NOMO-1 treated with dmso at 0.1 percent for 144 hours (cell line): ENCODE data around the gene COL12A1.

Experiments
- DNase-seq: peaks from one replicate; lab custom pipeline; 2025; ENCODE audit not compliant: unreplicated experiment; lab: John Stamatoyannopoulos, UW

COL12A1 gene

DNA sequence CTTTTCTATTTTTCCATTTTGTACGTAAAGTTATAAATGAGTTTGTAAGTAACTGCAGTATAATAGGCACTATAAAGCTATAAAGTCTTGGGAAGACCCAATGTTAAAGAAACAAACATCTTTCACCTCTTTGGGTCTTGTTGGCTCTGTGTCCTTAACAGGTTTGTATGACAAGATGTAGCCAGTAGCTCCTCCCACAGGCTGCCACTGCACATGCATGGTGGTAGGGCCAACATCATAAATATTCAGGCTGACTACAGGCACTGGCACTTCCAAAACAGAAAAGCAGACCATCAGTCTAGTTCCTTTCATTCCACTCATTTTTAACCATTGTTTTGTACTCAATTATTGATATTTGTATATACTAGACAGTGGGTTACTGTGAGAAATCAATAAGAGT is 59.9 kb downstream of the COL12A1 start:
- DNase-seq: no peak

DNA sequence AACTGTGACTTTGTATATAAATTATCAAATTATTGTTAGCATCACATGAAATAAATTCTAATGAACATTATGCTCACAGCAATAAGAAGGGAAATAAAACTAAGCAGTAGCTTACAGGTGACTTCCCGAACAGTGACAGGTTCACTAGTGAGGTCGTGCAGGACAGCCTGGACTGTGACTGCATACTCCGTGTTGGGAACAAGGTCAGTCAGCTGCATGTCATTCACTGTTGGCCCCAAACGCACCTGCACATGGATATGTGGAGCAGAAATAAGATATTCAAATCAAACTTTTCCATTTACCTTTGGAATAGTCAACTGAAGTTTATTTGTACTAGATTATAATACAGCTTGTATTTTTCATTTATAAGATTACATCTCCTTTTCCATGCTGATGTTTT is 60.6 kb downstream of the COL12A1 start:
- no peak for DNase-seq

DNA sequence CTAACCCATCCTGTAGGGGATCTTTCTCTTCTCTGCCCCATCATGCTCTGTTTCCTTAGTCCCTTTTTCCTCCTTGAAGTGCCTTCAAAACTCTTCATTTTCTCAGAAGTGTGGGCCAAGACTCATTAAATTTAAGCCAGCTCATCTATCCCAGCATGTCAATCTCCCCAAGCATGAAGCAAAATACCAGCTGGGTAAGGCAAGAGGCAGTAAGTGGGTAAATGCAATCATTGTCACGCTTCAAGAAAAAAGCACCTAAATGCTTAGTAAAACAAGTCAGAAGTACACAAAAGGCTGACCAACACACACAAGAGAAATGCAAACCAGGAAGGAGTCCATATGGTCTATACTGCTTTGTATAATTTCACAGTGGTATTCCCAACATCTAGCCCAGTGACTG is 61.5 kb downstream of the COL12A1 start:
- no peak for DNase-seq

DNA sequence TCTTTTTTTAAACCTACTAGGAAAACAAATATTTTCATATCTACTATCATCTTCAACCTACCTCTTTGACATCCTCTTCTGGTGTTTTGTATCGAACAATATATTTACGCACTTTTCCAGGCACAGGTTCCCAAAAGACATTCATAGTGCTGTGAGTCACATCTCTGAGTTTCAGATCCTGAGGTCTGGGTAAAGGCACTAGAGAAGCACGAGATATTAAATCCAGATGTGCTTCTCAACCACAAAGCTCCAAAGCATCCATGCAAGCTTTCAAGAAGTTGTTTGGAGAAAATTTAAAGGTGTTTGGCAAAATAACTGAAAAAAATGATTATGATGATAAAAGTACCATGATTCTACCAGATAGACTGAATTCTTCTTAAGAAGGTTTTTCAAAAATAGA is 62.7 kb downstream of the COL12A1 start:
- DNase-seq: no peak

DNA sequence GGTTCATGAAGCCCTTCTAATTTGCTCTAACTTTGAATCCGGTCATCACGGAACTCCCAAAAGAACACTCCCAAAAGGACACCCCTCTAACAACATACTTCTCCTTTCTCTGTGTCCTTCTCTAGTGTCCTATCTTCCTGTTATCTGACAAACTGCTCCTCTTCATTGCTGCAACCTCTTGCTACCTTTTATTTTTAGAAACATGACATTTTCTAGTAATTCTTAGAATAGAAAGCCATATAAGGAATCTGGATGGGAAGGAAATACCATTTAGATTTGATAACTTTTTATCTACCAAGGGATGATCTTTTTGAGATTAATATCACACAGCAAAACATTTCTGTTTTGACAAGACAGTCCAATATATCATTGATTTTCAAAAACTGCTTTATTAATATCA is 63.1 kb downstream of the COL12A1 start:
- no peak for DNase-seq

DNA sequence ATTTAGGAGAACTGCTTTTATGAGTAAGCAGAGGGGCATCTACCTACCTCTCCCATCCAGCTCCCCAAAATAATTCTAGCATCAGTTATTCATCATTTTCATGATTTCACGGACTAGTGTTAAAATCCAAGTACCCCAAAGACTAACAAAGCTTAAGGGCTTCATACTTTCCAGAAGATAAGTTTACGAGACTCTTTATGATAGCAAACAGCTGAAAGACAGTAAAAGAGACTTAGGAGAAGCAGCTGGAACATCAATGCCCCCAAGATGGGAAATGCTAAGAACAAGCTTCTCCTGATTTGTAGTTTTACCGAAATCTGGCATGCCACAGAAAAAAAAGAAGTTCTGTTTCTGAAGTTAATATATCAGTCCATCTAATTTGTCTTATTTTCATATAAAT is 70.0 kb downstream of the COL12A1 start:
- DNase-seq: no peak

DNA sequence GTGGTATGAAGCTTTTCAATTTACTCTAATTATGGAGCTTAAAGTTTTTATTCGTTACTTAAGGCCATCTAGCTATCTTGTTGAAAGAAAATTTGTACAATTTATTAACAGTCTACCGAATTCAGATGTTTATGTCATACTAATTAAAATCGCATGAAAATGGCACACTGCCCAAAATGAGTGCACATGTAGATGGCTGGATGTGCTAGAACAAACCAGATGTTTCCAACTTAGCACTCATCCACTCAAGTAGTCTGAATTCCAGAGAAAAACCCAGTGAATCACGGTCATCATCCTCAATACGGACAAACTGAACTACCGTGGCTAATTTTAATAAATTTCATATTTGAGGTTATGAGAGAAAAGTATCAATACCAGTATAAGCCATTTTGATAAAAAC is 70.4 kb downstream of the COL12A1 start:
- no peak for DNase-seq

DNA sequence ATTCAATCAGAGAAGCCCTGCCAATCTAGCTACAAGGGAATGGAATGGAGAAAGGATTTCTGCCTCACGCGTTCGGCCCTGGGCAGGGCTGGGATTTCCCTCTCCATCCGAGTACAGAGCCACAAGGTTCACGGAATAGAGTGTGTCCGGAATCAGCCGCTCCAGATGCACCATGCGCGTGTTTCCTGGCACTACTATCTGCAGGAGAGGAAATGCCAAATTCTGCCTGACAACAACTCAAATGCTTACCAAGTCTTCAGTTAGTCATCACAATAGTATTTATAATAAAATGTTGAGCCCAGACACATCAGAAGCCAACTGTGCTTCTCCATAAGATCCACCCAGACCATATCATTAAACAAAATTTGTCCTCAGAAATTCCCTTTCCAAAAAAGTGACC is 75.1 kb downstream of the COL12A1 start:
- DNase-seq: no peak

DNA sequence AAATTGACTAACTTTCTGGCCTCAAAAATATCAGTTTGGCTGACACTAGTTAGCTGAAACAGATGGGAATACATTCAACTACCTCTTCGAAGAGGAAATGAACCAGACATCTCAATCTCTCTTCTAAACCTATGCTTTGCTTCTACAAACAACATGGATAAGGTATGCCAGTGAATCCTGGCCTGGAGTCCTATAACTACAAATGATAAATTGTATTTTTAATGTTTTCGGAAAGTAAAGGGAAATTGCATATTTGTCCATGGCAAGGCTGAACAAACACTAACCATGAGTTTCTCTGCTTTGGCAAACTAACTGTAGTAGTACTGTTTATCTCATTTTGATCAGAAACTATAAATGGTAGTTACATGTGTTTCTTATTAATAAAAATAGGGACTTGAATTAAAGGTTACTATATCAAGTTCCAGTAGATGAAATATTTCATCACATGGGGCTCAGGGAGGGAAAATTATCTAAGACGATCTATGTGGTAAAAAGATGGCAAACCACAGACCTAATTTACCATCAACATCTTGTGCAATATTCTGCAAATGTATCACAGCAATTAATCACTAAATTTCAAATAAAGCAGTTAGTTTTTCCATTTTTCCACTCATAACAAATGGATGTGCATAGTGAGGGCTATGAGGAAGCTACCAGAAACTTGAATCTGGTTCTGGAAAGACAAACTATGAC is 76.8 kb downstream of the COL12A1 start:
- no peak for DNase-seq

DNA sequence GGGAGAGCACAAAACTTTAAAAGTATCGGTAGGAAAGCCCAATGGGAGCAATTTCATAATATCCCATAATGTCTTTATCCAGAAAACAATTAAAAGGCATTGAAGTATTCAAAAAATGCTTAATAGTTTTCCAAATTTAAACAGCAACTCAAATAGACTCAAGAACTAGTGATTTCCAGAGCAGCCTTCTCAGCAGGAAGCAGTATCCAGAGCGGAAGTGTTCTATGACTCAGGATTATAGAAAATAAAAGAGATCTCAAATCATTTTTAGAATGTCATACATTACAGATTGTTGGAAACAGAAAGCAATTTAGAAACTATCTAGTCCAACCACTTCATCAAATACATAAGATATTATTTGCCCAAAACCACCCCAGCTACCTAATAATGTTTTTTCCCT is 79.3 kb downstream of the COL12A1 start:
- no peak for DNase-seq

DNA sequence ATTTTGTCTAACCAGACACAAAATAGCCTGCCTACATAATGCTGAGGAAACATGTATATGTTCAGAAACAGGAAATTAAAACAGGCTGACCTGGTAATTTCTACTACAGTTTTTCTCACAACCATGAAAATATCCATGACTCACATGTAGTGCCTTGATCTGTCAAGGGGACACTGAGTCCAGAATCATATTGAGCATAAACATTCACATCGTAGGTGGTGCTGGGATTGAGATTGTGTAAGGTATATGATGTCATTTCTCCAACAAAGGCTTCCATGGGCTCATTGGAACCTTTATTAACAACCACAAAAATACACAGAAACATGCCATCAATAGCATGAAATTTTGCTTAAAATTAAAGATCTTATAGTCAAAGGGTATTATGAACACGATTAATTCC is 80.9 kb downstream of the COL12A1 start:
- DNase-seq: no peak

DNA sequence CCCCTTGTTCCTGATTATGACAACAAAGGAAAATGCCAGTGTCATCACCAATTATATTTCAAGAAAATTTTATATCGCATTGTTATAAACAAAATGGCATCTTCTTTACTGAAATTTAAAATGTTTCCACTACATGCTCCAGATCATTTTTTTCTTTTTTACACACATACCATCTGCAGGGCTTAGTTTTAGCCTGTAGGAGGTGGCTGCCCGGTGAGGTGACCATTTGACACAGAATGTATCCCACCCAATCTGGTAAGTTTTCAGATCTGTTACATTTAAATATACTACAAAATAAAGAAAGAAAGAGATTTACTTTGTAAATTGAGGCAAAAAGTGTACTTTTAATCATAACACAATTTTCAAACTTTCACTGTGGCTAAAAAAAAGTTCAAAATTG is 81.8 kb downstream of the COL12A1 start:
- DNase-seq: no peak

DNA sequence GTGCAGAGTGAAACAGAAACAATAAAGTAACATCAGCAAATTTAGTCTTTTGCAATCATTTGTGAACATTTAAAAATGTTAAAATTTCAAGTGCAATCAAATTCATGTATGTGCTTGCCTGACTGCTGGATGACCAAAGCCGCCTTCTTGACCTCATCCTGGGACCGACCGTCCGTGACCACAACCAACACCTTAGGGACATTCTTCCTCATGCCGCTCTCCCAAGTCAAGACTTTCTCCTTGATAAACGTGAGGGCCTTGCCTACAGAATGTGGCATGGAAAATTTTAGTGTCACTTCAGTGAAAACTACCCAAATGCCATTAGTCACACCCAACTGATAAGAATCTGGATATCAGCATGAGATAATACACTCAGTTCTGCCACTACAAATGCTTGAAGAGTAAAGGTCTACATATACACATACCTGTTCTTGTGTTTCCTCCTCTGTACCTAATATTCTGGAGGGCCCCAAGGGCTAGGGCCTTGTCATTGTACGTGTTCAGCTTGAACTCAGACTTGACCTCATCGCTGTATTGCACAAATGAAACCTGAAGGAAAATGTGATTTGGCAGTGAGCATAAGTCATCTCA is 86.8 kb downstream of the COL12A1 start:
- DNase-seq: no peak

DNA sequence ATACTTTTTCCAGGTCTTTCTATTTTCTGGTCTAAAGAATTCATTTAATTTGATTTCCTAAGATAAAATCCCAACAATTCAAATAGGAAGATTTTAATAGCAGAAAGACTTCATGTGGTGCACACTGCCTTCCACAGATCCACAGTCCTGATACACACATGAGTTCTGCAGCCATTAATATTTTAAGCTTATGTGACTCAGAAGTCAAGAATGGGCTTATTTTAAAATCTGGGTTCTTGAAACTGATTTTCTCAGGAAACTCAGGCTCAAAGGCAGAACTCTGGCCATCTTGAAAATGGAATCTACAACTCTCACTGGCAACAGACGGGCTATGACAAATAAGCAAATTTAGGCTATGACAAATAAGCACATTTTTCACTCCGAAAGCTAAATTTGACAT is 88.2 kb downstream of the COL12A1 start:
- DNase-seq: no peak

DNA sequence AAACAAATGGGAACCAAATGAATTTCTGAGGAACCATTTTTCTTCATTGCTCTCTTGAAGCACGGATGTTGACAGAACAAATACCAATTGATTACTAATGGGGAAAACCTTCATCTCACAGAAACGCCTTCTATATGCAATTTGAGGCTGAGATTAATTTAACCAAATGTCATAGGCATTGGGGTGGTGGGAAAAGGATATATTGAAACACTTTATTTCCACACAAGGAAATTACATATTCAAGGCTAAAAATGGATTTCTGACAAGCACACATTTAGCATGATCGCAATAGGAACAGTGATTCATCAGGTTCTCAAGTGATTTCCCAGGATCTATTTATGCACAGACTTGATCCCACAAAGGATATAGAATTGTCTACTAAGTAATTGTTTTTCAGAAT is 88.9 kb downstream of the COL12A1 start:
- DNase-seq: no peak

DNA sequence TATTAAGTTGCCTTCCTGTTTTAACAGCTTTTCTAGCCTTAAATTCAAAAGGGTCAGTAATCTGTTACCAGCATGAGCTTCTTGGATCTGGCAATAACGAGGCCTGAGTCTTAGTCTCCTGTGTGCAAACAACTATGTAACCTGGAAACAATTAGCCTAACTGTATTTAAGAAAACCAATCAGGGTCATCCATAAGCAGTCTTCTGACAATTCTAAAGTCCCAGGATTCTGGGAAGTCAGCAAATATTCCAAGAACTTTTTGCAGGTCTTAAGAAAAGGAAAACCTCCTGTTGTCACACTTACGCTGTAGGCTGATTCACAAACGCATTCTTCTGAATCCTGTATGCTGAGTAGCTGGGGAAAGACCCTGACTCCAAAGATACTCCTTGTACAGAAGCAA is 90.4 kb downstream of the COL12A1 start:
- no peak for DNase-seq

DNA sequence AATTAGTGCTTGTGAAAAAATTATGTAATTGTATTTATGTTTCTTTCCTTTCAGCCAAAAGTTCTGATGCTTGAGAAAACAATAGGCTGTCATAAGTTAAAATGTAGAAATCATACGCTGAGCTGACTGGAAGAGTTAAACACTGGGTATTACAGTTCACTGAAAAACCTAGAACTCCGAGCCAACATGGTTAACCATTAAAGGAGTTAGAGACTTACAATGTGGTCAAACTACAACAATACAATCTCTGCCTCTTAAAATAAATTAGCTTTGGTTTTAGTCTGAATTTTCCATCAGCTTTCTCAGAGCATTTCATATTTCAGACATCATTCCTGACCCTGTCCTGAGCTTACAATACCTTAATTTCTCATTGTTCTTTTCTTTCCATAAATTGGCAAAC is 91.0 kb downstream of the COL12A1 start:
- no peak for DNase-seq

DNA sequence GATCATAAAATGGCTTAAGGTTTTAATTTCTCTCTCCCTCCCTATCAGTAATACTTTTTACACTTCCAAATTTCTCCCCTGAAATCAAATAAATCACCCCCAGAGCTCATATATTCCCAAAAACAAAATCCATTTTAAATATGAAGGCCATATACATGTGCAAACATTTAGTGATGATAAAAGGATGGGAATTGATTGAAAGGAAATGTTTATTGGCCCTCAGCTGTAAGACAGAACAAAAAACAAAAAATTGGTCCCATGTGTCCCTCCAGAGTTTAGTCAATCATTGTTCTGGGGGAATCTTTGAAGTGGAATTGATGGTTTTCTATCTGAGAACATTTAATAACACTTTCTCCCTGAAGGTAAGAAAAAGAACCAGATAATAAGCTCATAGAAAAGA is 91.7 kb downstream of the COL12A1 start:
- no peak for DNase-seq

DNA sequence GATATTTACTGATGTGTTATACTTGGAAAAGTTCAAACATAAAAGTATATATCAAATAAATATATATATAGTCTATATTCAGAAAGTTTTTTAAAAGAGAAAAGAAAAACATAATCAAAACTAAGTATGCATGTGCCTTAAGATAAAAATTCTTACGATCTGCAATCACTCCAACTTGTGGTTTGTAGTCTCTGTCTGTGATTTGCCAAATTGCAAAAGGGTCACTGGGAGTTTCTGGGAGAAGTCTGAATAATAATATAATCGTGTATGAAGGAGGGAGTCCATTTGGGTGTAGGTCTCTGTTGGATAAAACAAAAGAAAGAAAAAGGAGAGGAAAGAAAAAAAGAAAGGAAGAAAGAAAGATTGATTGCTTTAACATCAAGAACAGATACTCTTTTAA is 92.4 kb downstream of the COL12A1 start:
- no peak for DNase-seq

DNA sequence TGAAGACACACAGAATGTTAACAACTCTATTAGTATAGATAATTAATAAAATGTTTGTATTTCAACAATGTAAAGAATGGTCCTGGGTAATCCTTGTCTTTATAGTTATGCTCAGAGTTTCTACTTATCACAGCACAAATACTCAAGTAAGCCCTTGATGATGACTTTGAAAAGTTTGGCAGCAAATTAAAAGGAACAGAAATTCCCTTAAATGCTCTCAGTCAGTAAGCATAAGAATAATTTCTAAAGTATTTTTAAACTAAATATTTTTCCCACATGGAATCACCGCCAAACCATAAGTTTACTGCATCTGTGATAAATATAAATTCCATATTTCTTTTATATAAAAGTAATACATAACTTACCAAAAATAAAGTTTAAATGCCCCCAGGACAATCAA is 96.1 kb downstream of the COL12A1 start:
- no peak for DNase-seq

DNA sequence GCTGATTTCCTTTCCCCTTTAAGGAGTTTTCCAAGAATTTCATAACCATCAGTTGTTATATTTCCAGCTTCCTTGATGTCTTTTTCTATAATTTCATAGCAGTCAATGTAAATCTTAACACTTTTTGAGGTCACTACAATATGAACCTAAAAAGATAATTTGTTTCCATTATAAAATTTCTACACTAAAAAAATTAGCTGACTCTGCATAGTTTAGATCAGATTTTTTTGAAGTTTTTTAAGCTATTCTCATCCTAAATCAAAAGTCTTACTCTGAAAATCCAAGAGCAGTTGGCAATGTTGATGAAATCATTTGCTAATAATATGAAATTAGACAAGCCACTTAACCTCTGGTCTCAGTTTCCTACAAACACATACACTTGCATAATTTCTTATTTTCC is 96.8 kb downstream of the COL12A1 start:
- DNase-seq: no peak

DNA sequence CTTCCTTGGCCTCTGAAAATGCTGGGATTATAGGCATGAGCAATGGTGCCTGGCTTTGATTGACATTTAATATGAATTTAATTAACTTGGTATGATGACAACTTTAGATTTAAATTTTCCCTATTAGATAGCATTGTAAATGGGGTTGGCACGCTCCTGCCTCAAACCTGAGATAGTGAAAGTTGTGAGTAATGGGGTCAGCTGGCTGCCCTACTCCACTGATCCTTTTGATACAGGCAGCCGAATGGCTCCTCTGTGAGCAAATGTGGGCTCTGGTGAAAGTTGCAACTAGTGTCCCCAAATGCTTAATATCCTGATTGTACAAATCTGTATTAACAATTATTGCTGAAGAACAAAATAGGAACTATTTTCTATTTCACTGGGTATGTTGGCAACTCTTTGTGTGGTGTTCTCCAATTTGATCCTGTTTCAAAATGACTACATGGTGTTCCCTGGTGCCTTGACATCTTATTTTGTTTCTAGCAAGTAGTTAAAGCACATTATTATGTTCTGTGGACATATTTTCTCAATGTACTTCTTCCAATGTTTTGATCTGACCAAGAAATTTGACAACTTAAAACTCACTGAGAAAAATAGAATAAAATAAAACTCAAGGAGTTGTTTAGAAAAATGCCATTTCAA is 97.4 kb downstream of the COL12A1 start:
- DNase-seq: no peak

DNA sequence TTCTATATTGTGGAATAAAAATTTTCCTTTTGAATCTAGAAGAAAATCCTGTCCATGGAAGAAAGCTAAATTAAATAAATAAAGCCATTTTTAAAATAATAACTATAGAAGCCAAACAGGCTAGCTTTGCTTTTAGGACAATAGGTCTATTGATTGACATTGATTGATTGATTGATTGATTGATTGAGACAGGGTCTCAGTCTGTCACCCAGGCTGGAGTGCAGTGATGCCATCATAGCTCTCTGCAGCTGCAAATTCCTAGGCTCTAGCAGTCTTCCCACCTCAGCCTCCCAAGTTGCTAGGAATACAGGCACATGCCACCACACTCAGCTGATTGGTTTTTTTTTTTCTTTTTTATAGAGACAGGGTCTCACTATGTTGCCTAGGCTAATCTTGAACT is 97.9 kb downstream of the COL12A1 start:
- DNase-seq: no peak
